T-cell (primary cell): ENCODE measurements around the gene TBC1D22A. TPM values are rescaled to one million over a fixed set of nuclear protein-coding genes. Genes with fewer than 3 reads are reported as not detected.

Experiments used
- ATAC-seq, 4 experiments: fragments of 200-7000 bp in 3 of 4; fragments of 150-1000 bp in 1 of 4; cut with Tn5 transposase; replicated peaks in 1 of 4; 1 replicate in 3 of 4; 2 replicates in 1 of 4; pipeline ENCODE4 v1.10.0; 2021; ENCODE audit warnings: moderate library complexity in 3 of 4, mild to moderate bottlenecking in 2 of 4, moderate number of reproducible peaks in 1 of 4
- CTCF ChIA-PET, 2 donors: fragments of 300-600 bp; sonication (Branson Sonifier 250); formaldehyde crosslinking; loops; one replicate each; lab custom pipeline; 2022; ENCODE audit warnings: antibody characterized with exemption in 2 of 2; lab: Charles Lee
- POLR2A ChIA-PET, 2 donors: fragments of 300-600 bp; sonication (Branson Sonifier 250); formaldehyde crosslinking; loops; one replicate each; lab custom pipeline; 2022; ENCODE audit warnings: antibody characterized with exemption in 2 of 2; lab: Charles Lee
- DNase-seq, 35 experiments: peaks; one replicate each; pipeline versions ENCODE4 v3.0.0 to v3.0.0-alpha.2; 2013 to 2023
- H3K27ac ChIP-seq: one replicate; pipeline ENCODE4 v1.5.1; 2013; ENCODE audit warnings: low read length
- H3K27me3 ChIP-seq, 2 experiments: replicated peaks in 1 of 2; 1 replicate in 1 of 2; 2 replicates in 1 of 2; pipeline versions ENCODE4 v1.6.1 to v1.7.0; 2013; ENCODE audit warnings: low read length in 1 of 2, mixed read lengths in 1 of 2; ENCODE audit not compliant: control insufficient read depth in 2 of 2, insufficient read depth in 2 of 2; ENCODE audit errors: extremely low read depth in 1 of 2
- H3K36me3 ChIP-seq, 2 donors: 1 replicate in 1 of 2; 2 replicates in 1 of 2; pipeline versions ENCODE4 v1.6.1 to v1.7.0; 2013; ENCODE audit warnings: low read length in 1 of 2; ENCODE audit not compliant: control insufficient read depth in 2 of 2, insufficient read depth in 1 of 2; ENCODE audit errors: extremely low read depth in 1 of 2
- H3K4me1 ChIP-seq, 2 experiments: 1 replicate in 1 of 2; 2 replicates in 1 of 2; pipeline versions ENCODE4 v1.6.1 to v1.7.0; 2013; ENCODE audit warnings: low read length in 2 of 2, mixed read lengths in 1 of 2; ENCODE audit not compliant: insufficient read depth in 2 of 2, control insufficient read depth in 1 of 2; ENCODE audit errors: extremely low read depth in 1 of 2
- H3K4me3 ChIP-seq, 2 donors: 1 replicate in 1 of 2; 2 replicates in 1 of 2; pipeline versions ENCODE4 v1.5.1 to v1.7.0; 2013; ENCODE audit warnings: mild to moderate bottlenecking in 2 of 2, low read length in 1 of 2, moderate library complexity in 1 of 2; ENCODE audit not compliant: control insufficient read depth in 1 of 2; ENCODE audit errors: extremely low read depth in 1 of 2
- H3K9me3 ChIP-seq: 2 replicates; pipeline ENCODE4 v1.7.0; 2013
- H3K27ac Mint-ChIP-seq, 2 donors: one replicate each; pipeline ENCODE4 v1.8.0; 2020 to 2021; ENCODE audit warnings: mild to moderate bottlenecking in 2 of 2, mixed read lengths in 2 of 2
- H3K27me3 Mint-ChIP-seq, 2 donors: one replicate each; pipeline ENCODE4 v1.8.0; 2021 to 2022; ENCODE audit warnings: mixed read lengths in 2 of 2
- H3K36me3 Mint-ChIP-seq: one replicate; pipeline ENCODE4 v1.8.0; 2021; ENCODE audit warnings: mixed read lengths
- H3K4me1 Mint-ChIP-seq, 3 donors: one replicate each; pipeline ENCODE4 v1.8.0; 2020 to 2022; ENCODE audit warnings: mixed read lengths in 3 of 3, mild to moderate bottlenecking in 1 of 3
- H3K4me3 Mint-ChIP-seq, 3 donors: one replicate each; pipeline ENCODE4 v1.8.0; 2020 to 2022; ENCODE audit warnings: mild to moderate bottlenecking in 3 of 3, mixed read lengths in 3 of 3, moderate library complexity in 3 of 3
- H3K9me3 Mint-ChIP-seq, 3 donors: one replicate each; pipeline ENCODE4 v1.8.0; 2020 to 2022; ENCODE audit warnings: mixed read lengths in 3 of 3
- WGBS: methylation state at CpG from one replicate; pipeline ENCODE4 v1.1.5; 2013; ENCODE audit warnings: missing lambda C conversion rate; ENCODE audit not compliant: insufficient coverage; 5-methylcytosine and 5-hydroxymethylcytosine counted together
- total RNA-seq, 35 experiments: library from RNA in 6 of 35; stranded (reverse) in 6 of 35; fragments of 120-200 nt in 1 of 35; gene quantifications; one replicate each; pipeline versions ENCODE4 v1.2.1 to v1.2.4 and lab custom pipeline; 2013 to 2026

The TBC1D22A gene
- total RNA-seq, 5 donors from 2014 or later (not counting 1 experiment from before 2014, with no cell fraction given), result 38.3 to 67.8 (median 57.7) TPM

DNA sequence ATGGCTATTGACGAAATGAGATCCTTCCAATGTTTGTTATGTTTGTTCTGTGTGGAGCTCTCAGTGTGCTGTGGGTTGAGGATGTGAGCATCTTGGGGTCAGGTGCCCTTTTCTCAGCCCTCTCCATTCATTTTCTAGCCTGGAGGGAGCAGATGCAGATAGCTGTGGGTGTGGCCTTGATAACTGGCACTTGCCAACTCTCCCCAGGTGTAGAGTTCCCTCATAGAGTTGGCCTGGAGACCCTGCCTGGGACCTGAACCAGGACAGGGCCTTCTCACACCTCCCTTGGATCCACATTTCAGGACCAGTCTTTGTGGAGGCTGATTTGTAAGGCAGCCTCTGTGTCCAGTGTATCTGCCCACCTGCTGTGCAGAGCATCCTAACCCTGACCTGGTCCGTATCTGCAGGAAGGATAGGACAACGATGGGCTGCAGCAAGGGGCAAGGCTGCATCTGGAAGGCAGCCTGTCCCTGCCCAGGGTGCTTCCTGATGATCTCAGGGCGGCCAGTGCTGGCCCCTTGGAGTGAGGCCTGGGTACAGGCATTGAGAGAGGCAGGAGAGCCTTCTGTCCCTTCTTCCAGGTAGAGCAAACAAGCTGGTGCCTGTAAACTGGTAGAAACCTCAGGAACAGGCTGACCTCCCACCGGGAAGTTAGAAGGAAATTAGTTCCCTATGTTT lies 245.9 kb downstream of the TBC1D22A start:
- no peaks in the 10 kb centered on the region for H3K27me3 ChIP-seq
- Mint-ChIP-seq H3K36me3 (peaks cover 9% of the 10 kb centered on the region), H3K4me1 (peaks cover 5 to 18% (median 9%) of the 10 kb centered on the region in 3 donors), H3K27ac (no peak overlapping the region), H3K4me3 (no peak overlapping the region), H3K27me3 (no peaks in the 10 kb centered on the region), H3K9me3 (no peaks in the 10 kb centered on the region)
- no peak overlapping the region for H3K4me3 ChIP-seq
- ATAC-seq, result no peak
- H3K9me3 ChIP-seq, result no peaks in the 10 kb centered on the region
- 100% methylated on average over 4 of the region's 5 CpGs for WGBS
- peaks cover 6 to 13% of the 10 kb centered on the region in 2 donors for H3K36me3 ChIP-seq
- POLR2A ChIA-PET, result no interaction called here
- H3K27ac ChIP-seq, result no peak overlapping the region
- CTCF ChIA-PET, result no interaction called here
- no peak for DNase-seq
- peaks cover 0 to 4% of the 10 kb centered on the region in 2 experiments for H3K4me1 ChIP-seq

- Histone ChIP-seq H3K9me3 (no peaks in the 10 kb centered on the region), H3K4me1 (peaks cover 0 to 4% of the 10 kb centered on the region in 2 experiments), H3K4me3 (no peak overlapping the region), H3K36me3 (peaks cover 6 to 10% of the 10 kb centered on the region in 2 donors), H3K27me3 (no peaks in the 10 kb centered on the region), H3K27ac (no peak overlapping the region)
- DNase-seq, result no peak
- CTCF ChIA-PET, result no interaction called here
- peaks cover 9 to 18% (median 10%) of the 10 kb centered on the region in 3 donors for H3K4me1 Mint-ChIP-seq
- H3K36me3 Mint-ChIP-seq, result peaks cover 13% of the 10 kb centered on the region
- H3K27ac Mint-ChIP-seq, result no peak overlapping the region
- H3K4me3 Mint-ChIP-seq, result no peak overlapping the region
- H3K27me3 Mint-ChIP-seq, result no peaks in the 10 kb centered on the region
- 95% methylated on average over 4 of the region's 8 CpGs for WGBS
- no peaks in the 10 kb centered on the region for H3K9me3 Mint-ChIP-seq
- no peak for ATAC-seq
- POLR2A ChIA-PET, result no interaction called here
Measured at GRCh38 chr22:47009304-47010101, 247.1 kb downstream of the TBC1D22A start.

DNA sequence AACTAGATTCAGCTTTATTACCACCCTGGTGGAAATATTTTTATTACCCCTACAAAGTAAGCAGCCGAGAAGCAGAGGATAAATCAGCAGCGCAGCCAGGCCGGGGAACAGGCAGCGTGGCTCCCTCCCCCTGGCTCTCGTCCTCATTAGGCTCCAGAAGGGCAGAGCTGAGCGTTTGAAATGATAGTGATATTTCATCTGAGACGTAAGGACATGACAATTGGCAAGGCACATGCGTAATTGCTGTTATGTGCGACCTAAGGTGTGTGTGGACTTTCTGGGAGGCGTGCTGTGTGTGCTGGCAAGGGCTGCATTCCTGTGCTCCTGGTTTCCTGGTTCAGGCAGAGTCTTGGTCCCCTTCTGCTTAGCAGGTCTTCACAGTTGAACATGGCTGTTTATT lies 247.8 kb downstream of the TBC1D22A start:
- H3K36me3 Mint-ChIP-seq, result peaks cover 13% of the 10 kb centered on the region

DNA sequence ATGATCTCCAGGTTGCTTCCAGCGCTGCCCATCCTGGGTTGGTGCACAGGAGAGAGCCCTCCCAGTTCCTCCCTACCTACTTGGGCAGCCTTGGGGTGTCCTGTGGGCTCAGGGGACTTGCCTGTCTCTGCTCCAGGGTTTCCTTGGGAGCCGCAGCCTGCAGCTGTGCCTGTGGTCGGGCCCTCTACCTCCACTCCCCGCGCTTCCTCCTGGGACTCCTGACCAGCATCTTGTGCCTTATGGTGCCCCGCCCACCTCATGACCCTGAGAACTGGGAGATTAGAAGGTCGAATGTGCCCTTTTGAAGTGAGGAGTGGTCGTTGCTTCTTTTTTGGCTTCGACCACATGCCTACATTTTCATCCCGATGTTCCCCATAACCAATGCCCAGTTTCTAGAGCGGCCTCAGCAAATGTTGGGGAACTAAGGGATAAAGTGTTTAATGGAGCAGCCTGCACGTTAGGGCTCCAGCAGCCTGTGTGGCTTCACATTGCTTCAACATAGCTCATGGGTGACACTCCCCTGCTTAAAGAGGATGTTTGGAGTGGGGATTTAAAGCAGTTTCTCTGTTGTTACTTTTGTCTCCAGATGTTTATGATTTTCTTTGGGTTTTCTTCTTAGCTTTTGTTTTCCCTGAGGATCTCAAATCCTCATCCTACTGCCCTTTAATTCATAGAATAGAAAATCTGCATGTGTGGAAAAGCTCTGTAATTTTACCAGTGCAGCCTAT lies 248.8 kb downstream of the TBC1D22A start:
- Mint-ChIP-seq H3K9me3 (no peaks in the 10 kb centered on the region), H3K27ac (no peak overlapping the region), H3K36me3 (peaks cover 21% of the 10 kb centered on the region), H3K4me1 (peaks cover 10 to 20% (median 11%) of the 10 kb centered on the region in 3 donors), H3K27me3 (no peaks in the 10 kb centered on the region), H3K4me3 (no peak overlapping the region)
- ChIA-PET CTCF (no interaction called here), POLR2A (no interaction called here)
- Histone ChIP-seq H3K4me3 (no peak overlapping the region), H3K27ac (no peak overlapping the region), H3K27me3 (no peaks in the 10 kb centered on the region), H3K9me3 (no peaks in the 10 kb centered on the region), H3K4me1 (peaks cover 0 to 4% of the 10 kb centered on the region in 2 experiments), H3K36me3 (peaks cover 6 to 13% of the 10 kb centered on the region in 2 donors)
- DNase-seq (no peak), ATAC-seq (no peak)
- 81% methylated on average over 5 of the region's 12 CpGs for WGBS

More for the DNA sequence above, 247.8 kb downstream of the TBC1D22A start:
- ATAC-seq (no peak), DNase-seq (no peak)
- POLR2A ChIA-PET, result no interaction called here
- H3K36me3 ChIP-seq, result peaks cover 6 to 13% of the 10 kb centered on the region in 2 donors
- peaks cover 9 to 18% (median 10%) of the 10 kb centered on the region in 3 donors for H3K4me1 Mint-ChIP-seq
- no peaks in the 10 kb centered on the region for H3K27me3 Mint-ChIP-seq
- WGBS, result 99% methylated on average over 9 of the region's 10 CpGs
- no peak overlapping the region for H3K4me3 Mint-ChIP-seq
- H3K9me3 Mint-ChIP-seq, result no peaks in the 10 kb centered on the region
- H3K27me3 ChIP-seq, result no peaks in the 10 kb centered on the region
- no peaks in the 10 kb centered on the region for H3K9me3 ChIP-seq
- H3K27ac ChIP-seq, result no peak overlapping the region
- CTCF ChIA-PET, result no interaction called here
- peaks cover 0 to 4% of the 10 kb centered on the region in 2 experiments for H3K4me1 ChIP-seq
- H3K4me3 ChIP-seq, result no peak overlapping the region
- no peak overlapping the region for H3K27ac Mint-ChIP-seq

DNA sequence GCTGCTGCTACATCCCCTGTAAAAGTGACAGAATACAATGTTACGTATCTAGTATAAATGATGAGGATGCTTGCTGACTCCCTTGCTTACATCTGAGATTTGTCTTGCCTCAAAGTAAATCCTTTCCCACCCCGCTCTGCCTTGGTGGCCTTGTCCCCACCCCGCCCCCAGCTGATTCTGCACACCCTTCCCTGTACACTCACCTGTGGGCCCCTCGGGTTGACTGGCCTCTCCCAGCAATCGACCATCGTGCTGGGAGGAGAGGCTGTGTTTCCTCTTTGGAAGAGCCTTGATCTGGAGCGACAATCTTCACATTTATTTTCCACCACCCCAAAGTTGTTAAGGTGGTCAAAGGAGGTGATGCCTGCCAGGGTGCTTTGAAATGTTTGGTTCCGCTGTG lies 249.4 kb downstream of the TBC1D22A start:
- ChIA-PET POLR2A (no interaction called here), CTCF (no interaction called here)
- no CpG with 5 or more reads among the region's 8 CpGs for WGBS
- no peak overlapping the region for H3K4me3 ChIP-seq
- no peaks in the 10 kb centered on the region for H3K27me3 ChIP-seq
- no peaks in the 10 kb centered on the region for H3K9me3 ChIP-seq
- DNase-seq (no peak), ATAC-seq (no peak)
- Mint-ChIP-seq H3K9me3 (no peaks in the 10 kb centered on the region), H3K36me3 (peaks cover 26% of the 10 kb centered on the region), H3K27ac (no peak overlapping the region), H3K4me3 (no peak overlapping the region), H3K4me1 (peaks cover 11 to 20% (median 14%) of the 10 kb centered on the region in 3 donors), H3K27me3 (no peaks in the 10 kb centered on the region)
- H3K36me3 ChIP-seq, result peaks cover 6 to 13% of the 10 kb centered on the region in 2 donors
- H3K27ac ChIP-seq, result no peak overlapping the region
- peaks cover 0 to 4% of the 10 kb centered on the region in 2 experiments for H3K4me1 ChIP-seq
